ENCODE measurements around the gene MTIF2.
"Not testable (repeated sequence)": the region's sequence is repeated elsewhere in the genome, so short reads cannot be mapped to it uniquely, and the experiment has no call there.

MTIF2 gene

GRCh38 chr2:55186837-55187236, 82.2 kb downstream of the MTIF2 start:
- DNase-seq: not testable (repeated sequence)

All from amniotic stem cell (primary cell).